Gastrocnemius medialis (tissue), 4 donors: Measurements from ENCODE around the gene URI1. TPM values are rescaled to one million over a fixed set of nuclear protein-coding genes. Genes with fewer than 3 reads are reported as not detected.

ENCODE experiments used
- ATAC-seq, 2 donors: fragments of 150-250 bp; one replicate each; pipeline ENCODE4 v1.9.1; 2016
- DNase-seq, 2 donors: peaks; one replicate each; pipeline ENCODE4 v3.0.0-alpha.2; 2019
- H3K27ac ChIP-seq, 4 donors: fragments of 200-600 bp; sonication (generic); 1 replicate in 1 of 4; 2 replicates in 3 of 4; pipeline ENCODE4 v1.5.1; 2016 to 2018; ENCODE audit warnings: mild to moderate bottlenecking in 2 of 4, moderate library complexity in 1 of 4
- H3K27me3 ChIP-seq, 3 donors: fragments of 200-600 bp; sonication (generic) in 2 of 3; 1 replicate in 1 of 3; 2 replicates in 2 of 3; pipeline versions ENCODE4 v1.5.1 to v1.6.0; 2016 to 2019; ENCODE audit warnings: mild to moderate bottlenecking in 1 of 3, moderate library complexity in 1 of 3
- H3K36me3 ChIP-seq, 2 donors: fragments of 200-600 bp; sonication (generic) in 1 of 2; one replicate each; pipeline ENCODE4 v1.5.1; 2017 to 2018
- H3K4me1 ChIP-seq, 2 donors: fragments of 200-600 bp; sonication (generic) in 1 of 2; one replicate each; pipeline ENCODE4 v1.5.1; 2016 to 2017; ENCODE audit warnings: mild to moderate bottlenecking in 2 of 2
- H3K4me3 ChIP-seq, 4 donors: fragments of 200-600 bp; sonication (generic) in 3 of 4; 1 replicate in 1 of 4; 2 replicates in 3 of 4; pipeline ENCODE4 v1.5.1; 2016 to 2019; ENCODE audit warnings: mild to moderate bottlenecking in 2 of 4
- H3K9me3 ChIP-seq, 3 donors: fragments of 200-600 bp; sonication (generic) in 2 of 3; 1 replicate in 1 of 3; 2 replicates in 2 of 3; pipeline ENCODE4 v1.5.1; 2016 to 2019
- POLR2A ChIP-seq, 2 donors: fragments of 450-650 bp; IDR thresholded peaks; one replicate each; pipeline ENCODE4 v1.6.1; 2017; ENCODE audit warnings: antibody characterized with exemption in 2 of 2, mild to moderate bottlenecking in 2 of 2, moderate library complexity in 2 of 2
- in situ Hi-C, 4 donors: fragments of 200-750 bp; cut with MboI; loops; one replicate each; pipeline versions ENCODE4 v1.15.0 to v1.8.0; 2017; ENCODE audit warnings: low sequenced_read_pairs in 4 of 4
- intact Hi-C: fragments of 100-400 bp; cut with DNase I; formaldehyde crosslinking; loops from one replicate; pipeline ENCODE4 v1.15.1; 2023; ENCODE audit warnings: low total_unique reads
- total RNA-seq, 4 donors: library from RNA; depleted of rRNA; stranded (reverse); fragments of >200 nt; gene quantifications; one replicate each; pipeline versions ENCODE4 v1.1.0 to v1.2.3, GENCODE V29; 2016
- TF ChIP-seq, protein P1 (sequence below), 5 experiments: fragments of 450-650 bp in 3 of 5; fragments of 200-600 bp in 2 of 5; sonication (generic) in 2 of 5; IDR thresholded peaks in 4 of 5; conservative IDR thresholded peaks in 1 of 5; 1 replicate in 4 of 5; 2 replicates in 1 of 5; pipeline ENCODE4 v1.5.1; 2016 to 2019; ENCODE audit warnings: antibody characterized with exemption in 5 of 5, mild to moderate bottlenecking in 3 of 5, moderate library complexity in 3 of 5

The URI1 gene
- total RNA-seq, 4 donors from 2014 or later = 37.4 to 84.1 (median 59.2) TPM

DNA sequence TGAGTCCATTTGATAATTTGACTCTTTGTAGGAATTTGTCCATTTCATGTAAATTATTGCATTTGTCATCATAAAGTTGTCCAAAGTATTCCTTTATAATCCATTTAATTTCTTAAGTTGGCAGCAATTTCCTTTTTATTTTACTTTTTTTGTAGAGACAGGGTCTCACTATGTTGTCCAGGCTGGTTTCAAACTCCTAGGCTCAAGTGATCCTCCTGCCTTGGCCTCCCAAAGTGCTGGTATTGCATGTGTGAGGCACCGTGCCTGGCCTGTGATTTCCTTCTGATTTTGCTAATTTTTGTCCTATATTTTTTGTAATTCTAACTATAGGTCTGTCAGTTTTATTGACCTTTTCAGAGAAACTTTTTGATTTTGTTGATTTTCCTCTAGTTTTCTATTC, 84.9 kb downstream of the URI1 start:
- TF ChIP-seq, protein P1, sequence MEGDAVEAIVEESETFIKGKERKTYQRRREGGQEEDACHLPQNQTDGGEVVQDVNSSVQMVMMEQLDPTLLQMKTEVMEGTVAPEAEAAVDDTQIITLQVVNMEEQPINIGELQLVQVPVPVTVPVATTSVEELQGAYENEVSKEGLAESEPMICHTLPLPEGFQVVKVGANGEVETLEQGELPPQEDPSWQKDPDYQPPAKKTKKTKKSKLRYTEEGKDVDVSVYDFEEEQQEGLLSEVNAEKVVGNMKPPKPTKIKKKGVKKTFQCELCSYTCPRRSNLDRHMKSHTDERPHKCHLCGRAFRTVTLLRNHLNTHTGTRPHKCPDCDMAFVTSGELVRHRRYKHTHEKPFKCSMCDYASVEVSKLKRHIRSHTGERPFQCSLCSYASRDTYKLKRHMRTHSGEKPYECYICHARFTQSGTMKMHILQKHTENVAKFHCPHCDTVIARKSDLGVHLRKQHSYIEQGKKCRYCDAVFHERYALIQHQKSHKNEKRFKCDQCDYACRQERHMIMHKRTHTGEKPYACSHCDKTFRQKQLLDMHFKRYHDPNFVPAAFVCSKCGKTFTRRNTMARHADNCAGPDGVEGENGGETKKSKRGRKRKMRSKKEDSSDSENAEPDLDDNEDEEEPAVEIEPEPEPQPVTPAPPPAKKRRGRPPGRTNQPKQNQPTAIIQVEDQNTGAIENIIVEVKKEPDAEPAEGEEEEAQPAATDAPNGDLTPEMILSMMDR (IDR thresholded peaks at IDR 0.05 in 4 of 5, conservative IDR thresholded peaks at IDR 0.05 in 1 of 5) = no peak
- no peak for TF ChIP-seq POLR2A (IDR thresholded peaks at IDR 0.05)
- Histone ChIP-seq H3K4me3 (no peak overlapping the region), H3K27ac (no peak overlapping the region), H3K27me3 (no peaks in the 10 kb centered on the region), H3K36me3 (no peaks in the 10 kb centered on the region), H3K9me3 (no peaks in the 10 kb centered on the region), H3K4me1 (no peaks in the 10 kb centered on the region)
- intact Hi-C loops (no loop called here), in situ Hi-C loops (no loop called here)
- ATAC-seq = no peak
- no peak for DNase-seq

DNA sequence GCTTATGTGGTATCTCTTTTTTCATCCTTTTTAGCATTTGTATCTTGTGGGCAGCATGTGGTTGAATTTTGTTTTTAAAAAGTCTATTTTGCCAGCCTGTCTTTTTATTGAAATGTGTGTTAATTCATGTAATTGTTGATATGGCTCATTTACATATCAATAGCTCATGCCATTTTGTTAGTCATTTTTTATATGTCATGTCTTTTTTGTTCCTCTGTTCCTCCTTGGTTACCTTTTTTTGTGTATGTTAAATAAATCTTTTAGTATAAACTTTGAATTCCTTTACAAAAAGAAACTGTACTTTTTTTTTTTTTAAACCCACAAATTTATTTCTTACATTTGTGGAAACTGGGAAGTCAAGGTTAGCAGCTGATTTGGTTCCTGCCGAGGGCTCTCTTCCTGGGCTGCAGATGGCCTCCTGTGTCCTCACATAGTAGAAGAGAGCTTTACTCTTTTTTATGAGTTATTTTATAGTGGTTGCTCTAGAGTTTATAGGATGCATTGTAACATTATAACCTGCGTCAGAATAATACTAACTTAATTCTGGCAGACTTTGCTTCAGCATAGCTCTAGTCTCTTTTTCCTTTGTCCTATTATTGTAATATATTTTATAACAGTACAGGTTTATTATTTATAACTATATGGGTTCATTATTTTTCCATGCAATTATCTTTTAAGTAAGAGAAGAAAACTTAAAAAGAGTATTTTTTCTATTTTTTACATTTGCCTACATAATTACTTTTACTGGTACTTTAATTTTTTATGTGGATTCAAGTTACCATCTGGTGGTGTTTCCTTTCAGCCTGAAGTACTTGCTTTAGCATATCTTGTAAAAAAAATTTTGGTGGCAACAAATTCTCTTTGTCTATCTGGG, 86.3 kb downstream of the URI1 start:
- intact Hi-C loops = no loop called here
- ATAC-seq = no peak

DNA sequence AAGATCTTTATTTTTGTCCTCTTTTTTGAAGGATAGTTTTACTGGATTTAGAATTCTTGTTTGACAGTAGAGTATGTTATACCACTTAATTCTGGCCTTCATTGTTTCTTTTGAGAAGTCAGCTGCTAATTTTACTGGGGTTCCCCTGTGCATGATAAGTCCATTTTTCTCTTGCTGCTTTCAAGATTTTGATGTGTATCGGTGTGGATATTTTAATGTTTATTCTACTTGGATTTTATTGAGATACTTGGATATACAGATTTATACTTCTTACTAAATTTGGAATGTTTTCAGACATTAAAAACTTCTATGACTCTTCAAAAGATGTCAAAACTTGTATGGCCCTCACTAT, 86.9 kb downstream of the URI1 start:
- no peaks in the 10 kb centered on the region for H3K9me3 ChIP-seq
- no peak overlapping the region for H3K4me3 ChIP-seq
- DNase-seq = no peak
- no peak for ATAC-seq
- no peaks in the 10 kb centered on the region for H3K36me3 ChIP-seq
- no peak overlapping the region for H3K27ac ChIP-seq
- intact Hi-C loops (no loop called here), in situ Hi-C loops (no loop called here)
- TF ChIP-seq POLR2A (IDR thresholded peaks at IDR 0.05) = no peak
- TF ChIP-seq, protein P1 (IDR thresholded peaks at IDR 0.05 in 4 of 5, conservative IDR thresholded peaks at IDR 0.05 in 1 of 5) = no peak
- H3K4me1 ChIP-seq = no peaks in the 10 kb centered on the region
- H3K27me3 ChIP-seq = no peaks in the 10 kb centered on the region

More for the DNA sequence above, 86.3 kb downstream of the URI1 start:
- no peak for DNase-seq
- H3K9me3 ChIP-seq = no peaks in the 10 kb centered on the region
- TF ChIP-seq, protein P1 (IDR thresholded peaks at IDR 0.05 in 4 of 5, conservative IDR thresholded peaks at IDR 0.05 in 1 of 5) = no peak
- TF ChIP-seq POLR2A (IDR thresholded peaks at IDR 0.05) = no peak
- H3K4me3 ChIP-seq = no peak overlapping the region
- in situ Hi-C loops = no loop called here
- H3K27me3 ChIP-seq = no peaks in the 10 kb centered on the region
- no peaks in the 10 kb centered on the region for H3K4me1 ChIP-seq
- H3K36me3 ChIP-seq = no peaks in the 10 kb centered on the region
- no peak overlapping the region for H3K27ac ChIP-seq

DNA sequence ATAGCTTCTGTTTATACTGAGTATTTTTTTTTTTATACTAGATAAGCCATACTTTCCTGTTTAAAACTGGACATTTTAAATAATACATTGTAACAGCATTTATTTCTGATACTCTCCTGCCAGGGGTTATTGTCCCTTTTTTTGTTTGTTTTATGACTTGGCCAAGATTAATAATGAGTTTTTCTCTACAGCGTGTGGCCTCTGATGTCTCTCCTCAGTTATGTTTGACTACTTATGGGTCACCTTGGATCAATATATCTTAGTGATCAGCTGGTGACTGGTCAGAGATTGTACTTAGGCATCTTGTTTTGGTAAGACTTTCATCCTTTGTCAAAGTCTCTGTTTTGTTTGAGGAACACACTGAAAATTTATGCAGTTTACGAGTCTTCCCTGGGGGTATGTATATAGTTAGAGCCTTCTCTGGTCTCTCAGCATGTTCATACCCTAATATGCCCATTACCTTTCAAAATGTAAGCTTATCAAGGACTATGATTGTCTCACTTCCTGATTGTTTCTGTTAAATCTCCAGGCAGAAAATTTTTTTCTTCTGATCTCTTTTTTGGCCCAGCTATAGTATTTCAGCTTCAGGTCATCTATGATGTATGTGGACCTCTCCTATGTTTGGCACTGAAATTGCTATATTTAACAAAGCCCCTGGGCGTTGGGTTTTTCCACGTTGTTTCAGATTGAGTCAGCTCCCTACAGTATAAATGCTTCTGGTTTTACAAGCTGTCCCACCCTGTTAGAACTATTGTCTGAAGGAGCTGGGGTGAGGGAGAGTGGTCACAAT, 87.9 kb downstream of the URI1 start:
- DNase-seq (no peak), ATAC-seq (no peak)
- Histone ChIP-seq H3K27ac (no peak overlapping the region), H3K27me3 (no peaks in the 10 kb centered on the region), H3K9me3 (no peaks in the 10 kb centered on the region), H3K36me3 (no peaks in the 10 kb centered on the region), H3K4me3 (no peak overlapping the region), H3K4me1 (no peaks in the 10 kb centered on the region)
- intact Hi-C loops (no loop called here), in situ Hi-C loops (no loop called here)
- no peak for TF ChIP-seq POLR2A (IDR thresholded peaks at IDR 0.05)
- TF ChIP-seq, protein P1 (IDR thresholded peaks at IDR 0.05 in 4 of 5, conservative IDR thresholded peaks at IDR 0.05 in 1 of 5) = no peak
